Fibroblast of gingiva (primary cell): Measurements from ENCODE around the gene TIAM1.

Source experiments
- DNase-seq: peaks from one replicate; pipeline ENCODE4 v3.0.0-alpha.2; 2011; ENCODE audit warnings: low read depth

TIAM1 gene

DNA sequence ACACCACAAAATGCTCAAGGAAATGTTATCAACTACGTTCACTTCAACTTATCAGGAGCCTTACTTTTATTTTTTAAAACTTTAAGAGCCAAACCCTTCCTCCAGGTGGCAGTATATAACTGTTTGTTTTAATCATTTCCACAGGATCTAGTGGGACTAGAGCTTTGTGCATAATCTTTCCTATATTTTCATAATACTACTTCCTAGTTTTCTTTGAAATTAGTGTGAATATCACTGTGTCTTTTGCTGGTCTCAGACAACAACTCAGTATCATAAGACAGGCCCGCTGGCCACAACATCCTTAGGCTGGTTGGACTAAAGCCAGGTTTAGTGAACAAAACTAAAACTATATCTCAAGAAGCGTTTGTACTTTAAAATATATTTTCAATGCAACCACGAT, 145.5 kb downstream of the TIAM1 start:
- peak; percentile 26 for DNase-seq

DNA sequence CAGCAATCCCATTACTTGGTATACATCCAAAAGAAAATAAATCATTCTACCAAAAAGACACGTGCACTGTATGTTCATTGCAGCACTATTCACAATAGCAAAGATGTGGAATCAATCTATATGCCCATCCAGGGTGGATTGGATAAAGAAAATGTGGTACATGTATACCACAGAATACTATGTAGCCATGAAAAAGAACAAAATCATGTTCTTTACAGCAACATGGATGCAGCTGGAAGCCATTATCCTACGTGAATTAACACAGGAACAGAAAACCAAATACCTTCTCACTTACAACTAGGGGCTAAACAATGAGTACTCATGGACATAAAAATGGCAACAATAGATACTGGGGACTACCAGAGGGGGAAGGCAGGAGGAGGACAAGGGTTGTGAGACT, 147.3 kb downstream of the TIAM1 start:
- DNase-seq = no peak

DNA sequence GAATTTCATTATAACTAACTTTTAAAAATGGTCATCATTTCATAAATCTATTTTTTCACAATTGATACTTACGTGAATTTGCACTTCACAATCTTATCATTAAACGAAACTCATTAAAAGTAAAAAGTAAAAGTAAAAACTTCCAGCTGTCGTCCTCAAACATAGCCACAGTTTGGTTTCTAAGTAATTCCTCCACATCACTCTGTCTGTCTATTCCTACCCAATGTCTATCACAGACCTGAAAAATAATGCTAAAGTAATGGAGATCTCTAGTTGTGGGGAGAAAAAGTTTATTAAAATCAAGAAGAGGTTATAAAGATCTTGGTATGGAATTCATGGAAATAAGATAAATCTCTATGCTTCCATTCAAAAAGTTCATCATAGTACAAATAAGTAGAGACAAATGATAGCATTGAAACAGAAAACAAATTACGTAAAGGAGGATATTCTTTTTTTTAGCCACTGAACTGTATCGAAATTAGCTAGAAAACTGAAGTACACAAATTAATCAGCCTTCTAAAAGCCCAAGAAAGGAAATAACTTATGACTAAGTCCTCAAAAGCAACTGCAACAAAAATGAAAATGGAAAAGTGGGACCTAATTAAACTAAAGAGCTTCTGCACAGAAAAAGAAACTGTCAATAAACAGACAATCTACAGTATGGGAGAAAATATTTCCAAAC, 148.6 kb downstream of the TIAM1 start:
- no peak for DNase-seq

DNA sequence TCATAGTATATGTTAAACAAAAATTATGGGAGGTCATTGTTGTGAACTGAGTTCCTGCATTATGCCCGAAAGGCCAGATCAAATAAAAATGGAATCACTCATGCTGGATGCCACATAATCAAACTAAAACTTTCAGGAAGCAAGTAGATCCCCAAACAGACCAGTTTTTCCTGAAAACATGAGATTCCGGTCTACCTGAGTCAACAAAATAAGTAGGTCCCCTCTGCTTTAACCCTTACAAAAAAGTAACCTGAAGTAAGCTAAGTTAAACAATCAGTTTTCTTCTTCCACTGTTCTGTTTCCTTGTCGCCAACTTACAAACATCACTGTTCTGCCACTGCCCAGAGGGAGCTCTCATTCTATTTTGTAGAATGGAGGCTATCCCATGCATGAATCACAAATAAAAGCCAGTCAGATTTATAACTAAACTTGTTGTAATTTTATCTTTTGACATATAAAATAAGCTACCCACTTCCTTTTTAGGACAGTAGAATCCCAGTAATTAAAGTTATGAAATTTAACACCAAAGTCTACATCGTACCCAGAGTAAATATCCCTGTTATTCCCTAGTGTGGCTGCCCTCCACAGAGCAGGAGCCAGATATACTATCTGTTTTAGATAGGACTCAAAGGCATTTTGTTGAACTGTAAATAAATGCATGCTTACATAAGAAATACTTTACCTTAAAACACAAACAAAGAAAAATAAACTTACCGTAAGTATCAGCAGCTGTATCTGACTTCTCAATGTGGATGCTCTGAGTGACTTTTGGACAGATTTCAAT, 149.4 kb downstream of the TIAM1 start:
- no peak for DNase-seq

DNA sequence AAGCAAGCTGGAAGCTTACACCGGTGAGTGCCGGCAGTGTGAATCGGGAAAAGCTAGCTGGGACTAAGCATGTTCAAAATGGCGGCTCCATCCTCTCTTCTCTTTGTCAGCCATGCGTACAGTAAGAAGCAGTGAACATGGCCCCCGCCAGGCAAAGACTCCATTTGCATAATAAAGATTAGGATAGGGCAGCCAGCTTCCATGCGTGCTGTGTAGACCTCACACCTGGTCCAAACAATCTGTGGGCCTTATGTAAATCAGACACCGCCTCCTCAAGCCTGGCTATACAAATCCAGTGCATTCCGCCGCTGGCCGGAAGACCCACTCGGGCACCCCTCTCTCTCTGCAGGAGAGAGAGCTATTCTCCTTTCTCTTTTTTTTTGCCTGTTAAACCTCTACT, 150.3 kb downstream of the TIAM1 start:
- no peak for DNase-seq

DNA sequence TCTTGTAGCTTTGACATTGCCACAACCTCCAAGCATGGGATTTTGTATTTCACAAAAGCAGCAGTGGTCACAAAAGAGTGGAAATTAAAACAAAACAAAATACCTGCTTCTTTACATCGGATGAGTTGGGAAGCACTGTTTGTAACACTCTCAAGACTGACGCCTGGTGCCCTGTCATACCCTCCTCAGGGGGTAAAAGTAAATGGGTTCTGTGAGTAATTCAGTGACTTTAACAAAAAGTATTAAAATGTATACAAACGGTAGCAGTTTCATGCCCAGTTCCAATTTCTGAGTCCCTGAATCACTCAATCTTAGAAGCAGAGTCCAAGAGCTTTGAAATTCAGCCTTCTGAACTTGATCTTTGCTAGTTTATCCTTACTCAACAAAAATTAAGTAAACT, 152.5 kb downstream of the TIAM1 start:
- no peak for DNase-seq

DNA sequence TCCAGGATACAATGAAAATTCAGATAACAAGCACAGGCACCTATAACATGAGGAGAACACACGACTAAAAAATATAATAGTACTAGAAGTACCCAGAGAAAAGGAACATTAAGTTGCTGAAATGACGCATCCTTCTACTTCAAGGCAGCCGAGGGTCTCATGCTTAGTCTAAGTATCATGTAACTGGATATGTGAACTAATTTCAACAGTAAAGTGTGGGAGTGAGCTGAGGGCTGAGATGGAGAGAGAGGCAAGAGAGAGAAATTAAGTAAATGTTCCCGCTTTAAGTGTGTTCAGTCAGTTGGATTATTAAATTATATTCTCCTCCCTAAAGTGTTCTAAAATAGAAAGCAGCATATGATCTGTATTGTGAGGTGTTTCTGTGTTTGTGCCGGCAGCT, 153.5 kb downstream of the TIAM1 start:
- no peak for DNase-seq

DNA sequence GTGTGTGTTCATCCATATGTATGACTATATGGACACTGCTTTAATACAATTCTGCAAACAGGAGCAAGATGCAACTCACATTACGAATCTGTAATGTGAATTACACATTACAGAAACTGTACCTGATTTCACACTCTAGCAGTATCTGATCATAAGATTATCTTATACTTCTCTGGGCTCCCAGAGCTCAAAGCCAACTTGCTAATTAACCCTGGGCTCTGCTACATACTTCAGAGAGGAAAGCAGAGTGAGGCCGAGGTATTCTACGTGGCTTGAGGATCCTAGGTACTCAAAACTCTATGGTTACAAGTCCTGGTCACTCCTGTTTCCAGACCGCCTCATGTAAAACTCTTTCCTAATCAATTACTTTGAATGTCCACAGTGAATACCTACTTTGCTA, 156.6 kb downstream of the TIAM1 start:
- no peak for DNase-seq

DNA sequence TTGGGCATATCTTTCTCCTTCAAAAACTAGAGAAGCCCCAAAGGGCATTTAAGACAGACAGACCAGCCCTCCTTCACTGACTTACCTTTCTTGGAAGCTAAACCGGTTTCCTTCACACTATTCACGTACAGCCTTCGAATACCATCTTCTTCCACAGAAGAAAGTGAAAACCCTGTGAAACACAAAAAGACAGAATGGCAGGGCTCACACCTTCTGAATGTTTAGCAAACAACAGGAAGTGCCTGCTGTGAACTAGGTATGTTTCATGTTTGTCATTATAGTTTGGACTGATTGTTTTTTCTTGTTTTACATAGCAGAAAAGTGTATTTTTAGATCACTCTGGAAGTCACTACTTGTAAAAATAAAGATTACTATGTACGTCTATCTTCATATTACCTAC, 157.1 kb downstream of the TIAM1 start:
- DNase-seq = no peak

DNA sequence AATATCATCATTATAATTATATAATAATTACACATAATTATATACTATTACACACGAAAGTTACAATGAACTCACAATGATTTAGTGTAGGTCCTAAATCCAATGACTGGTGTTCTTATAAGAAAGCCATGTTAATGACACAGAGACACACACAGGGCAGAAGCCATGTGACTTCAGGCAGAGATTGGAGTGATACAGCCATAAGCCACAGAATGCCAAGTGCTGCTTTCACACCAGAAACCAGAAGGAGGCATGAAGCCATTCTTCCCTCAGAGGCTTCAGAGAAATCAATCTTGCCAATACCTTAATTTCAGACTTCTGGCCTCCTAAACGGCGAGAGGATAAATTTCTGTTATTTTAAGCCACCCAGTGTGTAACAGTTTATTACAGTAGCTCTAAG, 158.4 kb downstream of the TIAM1 start:
- no peak for DNase-seq

DNA sequence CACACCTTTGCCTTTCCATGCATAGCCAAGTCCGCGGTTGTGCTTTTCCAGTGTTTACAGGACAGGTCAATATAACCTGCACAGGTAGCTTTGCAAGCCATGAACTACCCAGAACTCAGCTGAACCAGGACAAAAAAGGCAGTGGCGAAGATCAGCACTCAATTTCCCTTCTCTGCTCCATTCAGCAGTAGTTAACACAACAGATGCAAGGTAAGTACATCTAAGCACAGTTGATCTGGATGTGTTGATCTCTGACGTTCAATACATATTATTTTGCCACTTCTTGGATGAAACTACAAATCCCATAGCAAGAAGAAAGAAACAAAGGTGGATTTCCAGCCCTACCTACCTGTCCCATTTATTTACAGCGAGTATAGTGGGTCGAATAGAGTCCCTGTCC, 159.2 kb downstream of the TIAM1 start:
- DNase-seq = no peak

DNA sequence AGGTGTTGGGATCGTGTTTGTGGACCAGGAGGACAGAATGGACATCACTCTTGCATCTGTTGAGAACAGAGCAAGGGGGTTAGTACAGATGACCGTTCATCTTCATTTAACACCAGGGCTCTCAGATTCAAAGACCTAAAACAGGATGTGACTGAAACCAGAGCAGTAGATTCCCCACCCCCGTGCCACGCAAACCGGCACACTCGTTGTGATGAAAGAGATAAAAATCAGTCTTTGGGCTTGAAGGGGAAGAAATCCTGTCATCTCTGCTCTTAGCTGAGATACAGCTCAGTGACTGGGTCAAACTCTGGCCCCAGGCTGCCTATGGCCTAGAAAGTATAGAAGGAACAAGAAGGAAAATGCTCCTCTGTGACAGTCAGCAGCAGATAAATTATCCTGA, 159.6 kb downstream of the TIAM1 start:
- DNase-seq = no peak

DNA sequence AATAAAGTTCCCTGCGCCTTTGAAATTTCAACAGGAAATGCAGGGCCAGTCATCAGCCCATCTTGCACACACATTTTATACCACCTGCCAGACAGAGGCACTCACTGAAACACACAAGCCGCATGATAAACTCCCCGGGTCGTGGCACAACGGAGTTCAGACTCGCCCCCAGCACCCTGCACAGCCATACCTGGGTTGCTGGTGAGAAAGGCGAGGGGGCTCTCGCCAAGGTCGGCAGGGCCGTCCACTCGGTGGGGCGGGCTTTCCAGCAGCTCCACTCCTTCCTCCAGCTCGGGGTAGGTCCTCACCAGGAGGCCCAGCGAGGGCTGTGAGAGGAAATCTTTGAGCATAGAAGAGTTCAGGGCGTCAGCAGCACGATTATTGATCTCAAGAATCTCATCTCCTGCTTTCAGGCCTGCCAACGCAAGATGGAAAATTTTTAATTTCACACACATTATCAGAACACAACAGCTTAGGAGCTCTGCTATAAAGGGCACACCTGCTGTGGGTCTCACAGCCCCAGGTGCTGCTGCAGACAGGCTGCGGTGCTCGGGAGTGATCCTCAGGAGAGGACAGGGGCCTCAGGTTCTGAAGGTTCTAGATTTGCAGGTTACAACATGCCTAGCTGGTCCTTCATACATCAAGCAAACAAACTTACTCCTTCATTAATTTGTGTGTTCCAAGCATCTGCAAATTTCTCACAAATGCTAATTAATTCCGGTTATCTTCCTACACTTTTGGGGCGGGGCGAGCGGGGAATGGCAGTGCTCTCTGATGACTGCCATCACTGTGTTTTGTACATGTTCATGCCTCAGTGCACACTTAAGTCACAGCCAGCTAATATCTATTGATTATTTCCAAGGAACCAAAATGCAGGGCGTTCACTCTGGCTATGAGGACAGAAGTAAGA, 161.6 kb downstream of the TIAM1 start:
- no peak for DNase-seq

DNA sequence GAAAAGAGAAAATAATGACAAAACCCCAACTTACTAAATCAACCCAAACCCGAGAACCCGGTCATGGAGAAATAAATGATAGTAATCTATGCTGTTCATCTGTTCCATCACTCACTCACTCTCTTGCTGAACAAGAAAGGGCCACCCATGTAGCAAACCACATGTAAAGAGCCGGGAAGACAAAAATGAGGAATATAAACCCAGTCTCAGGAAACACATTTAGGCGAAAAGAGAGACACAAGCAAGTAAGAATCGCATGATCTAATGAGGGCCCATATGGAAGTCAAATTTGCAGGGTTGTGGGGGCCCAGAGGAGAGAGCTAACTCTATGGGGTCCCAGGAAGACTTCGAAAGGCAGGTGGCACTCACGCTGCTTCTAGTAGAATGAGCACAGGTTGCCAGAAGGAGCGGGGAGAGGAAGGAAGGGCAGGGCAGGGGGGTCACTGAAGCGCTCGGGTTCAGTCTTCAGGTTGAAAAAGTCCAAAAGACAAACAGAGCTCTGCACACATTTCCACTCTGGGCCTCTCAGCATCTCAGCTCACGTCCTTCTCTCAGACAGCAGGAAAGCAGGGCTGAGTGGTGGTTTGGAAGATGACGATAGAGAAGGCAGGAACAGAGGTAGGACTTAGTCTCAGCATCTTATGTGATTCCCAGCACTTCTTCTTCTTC, 162.8 kb downstream of the TIAM1 start:
- no peak for DNase-seq

DNA sequence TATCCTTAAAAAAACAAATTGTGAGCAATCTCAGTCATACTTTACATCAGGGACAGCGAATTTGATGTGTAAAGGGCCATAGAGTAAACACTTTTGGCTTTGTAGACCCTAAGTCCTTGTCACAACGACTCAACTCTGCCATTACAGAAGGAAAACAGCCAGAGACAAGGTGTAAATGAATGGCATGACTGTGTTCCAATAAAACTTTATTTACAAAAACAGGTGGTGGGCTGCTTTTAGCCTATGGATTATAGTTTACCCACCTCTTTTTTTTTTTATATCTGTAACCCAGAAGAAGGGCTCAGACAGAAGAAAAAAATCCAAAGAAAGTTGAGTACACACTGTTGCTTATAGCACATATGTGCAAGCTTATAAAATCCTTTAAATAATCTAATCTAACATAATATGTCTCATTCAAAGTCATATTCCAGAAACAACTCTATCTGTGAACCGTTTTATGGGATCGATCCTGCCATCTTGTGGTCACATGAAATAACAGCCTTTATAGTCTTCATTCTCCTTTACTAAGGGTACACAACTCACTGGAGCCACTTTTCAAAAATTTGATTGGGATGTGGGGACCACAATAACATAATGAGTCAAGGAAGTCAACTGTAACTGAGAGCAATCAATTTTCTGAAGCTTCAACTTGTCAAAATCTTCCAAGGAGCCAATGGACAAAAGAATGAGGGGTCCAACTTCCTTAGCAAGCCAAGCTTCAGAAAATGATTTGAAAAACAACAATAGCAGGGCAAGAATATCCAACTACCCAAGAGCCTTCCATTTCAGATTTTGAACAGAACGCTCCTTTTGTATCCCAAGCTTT, 163.6 kb downstream of the TIAM1 start:
- DNase-seq = peak; percentile 30

DNA sequence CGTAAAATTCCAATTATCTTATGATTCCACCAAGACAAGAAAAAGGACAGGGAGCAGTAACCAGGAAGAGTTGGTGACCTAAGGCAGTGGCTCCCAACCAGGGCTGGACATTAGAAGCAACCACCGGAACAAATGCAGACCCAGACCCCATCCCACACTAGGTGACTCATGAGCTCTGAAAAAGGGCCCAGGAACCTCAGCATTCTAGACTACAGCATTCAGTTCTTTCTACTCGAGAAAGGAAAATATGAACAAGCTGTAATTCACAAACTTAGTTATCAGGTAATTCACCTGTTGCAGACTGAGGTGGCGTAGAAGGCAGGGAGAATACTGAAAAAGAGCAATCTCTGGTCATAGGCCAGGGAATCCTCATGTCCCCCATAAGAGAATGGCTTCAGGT, 167.3 kb downstream of the TIAM1 start:
- no peak for DNase-seq

DNA sequence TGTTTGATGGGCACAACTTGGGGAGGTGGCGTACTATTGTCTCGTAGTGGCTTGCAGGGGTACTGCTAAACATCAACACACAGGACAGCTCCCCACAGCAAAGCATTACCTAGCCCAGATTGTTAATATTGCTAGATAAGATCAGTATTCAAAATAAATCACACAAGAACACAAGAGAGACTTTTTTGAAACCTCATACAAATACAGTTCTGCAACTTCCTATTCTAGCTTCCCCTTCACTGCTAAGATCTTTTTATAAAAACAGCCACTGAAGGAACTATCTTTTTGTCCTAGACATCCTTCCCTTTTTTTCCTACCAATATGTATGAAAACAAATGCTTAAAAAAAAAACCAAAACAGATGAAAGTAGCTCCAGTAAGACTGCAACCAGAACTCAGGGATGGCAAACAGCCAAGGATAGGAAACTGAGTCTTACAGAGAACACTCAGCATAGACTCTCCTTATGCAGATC, 167.9 kb downstream of the TIAM1 start:
- no peak for DNase-seq

DNA sequence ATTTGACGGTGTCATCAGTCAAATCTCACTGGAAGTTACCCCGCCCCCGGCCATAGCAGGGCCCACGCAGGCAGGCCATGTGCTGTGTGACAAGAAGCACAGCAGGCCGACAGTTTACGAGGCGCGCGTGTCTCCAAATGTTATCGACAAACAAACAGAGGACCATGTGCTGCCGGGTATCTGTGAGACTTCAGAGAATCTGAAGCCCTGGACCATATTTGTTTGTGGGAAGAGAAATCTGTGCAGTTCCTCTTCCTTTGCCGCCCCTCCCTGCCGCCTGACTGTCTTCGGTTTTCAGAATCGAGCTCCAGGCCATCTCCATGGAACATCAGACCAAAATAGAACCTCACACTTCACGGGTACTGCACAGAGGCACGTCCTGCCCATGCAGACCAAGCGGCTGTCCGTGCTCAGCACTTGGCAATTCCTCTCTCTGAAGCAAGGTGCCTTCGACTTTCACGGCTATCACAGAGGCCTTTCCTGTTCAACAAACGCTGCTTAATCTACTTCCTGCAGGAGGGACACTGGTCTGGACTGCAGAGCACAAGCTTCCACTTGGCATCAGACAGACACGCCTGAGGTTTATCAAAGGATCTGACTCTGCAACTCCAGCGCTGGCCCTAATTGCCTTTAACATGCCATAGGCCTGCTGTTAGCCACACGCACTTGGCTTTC, 170.0 kb downstream of the TIAM1 start:
- no peak for DNase-seq

DNA sequence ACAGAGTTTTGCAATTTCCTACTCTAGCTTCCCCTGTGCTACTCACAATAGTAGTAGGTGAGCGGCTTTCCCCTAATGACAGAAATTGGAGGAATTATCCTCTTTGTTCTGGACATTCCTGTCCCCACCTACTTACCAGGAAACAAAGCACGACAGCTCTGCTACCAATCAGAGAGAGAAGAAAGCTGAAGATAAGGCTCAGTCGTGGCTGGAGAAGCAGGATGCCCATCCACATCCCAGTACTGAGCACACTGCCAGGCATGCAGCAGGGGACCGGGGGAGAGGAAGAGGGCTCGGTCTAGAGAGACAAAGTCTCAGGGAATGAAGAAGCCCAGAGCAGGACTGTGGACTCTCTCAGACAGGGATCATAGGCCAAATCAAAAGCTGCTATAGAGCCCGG, 171.7 kb downstream of the TIAM1 start:
- no peak for DNase-seq
